SU-DHL-6 (cell line): ENCODE measurements around the gene MYBL2.
A peak's percentile ranks its signal among the peaks of the same experiment; 100 is the strongest.

Source experiments
- H2AFZ ChIP-seq: fragments of 200-600 bp; sonication (generic); 2 replicates; pipeline ENCODE4 v1.6.1; 2014; ENCODE audit warnings: low read depth, mild to moderate bottlenecking, moderate library complexity, mixed read lengths, antibody characterized with exemption, low read length; ENCODE audit not compliant: severe bottlenecking
- H3F3A ChIP-seq: fragments of 200-600 bp; shearing (Covaris generic); 2 replicates; pipeline ENCODE4 v1.6.0; 2016; ENCODE audit warnings: antibody characterized with exemption, mild to moderate bottlenecking; ENCODE audit not compliant: insufficient read depth
- H3K27ac ChIP-seq: fragments of 200-600 bp; sonication (generic); 2 replicates; pipeline ENCODE4 v1.5.1; 2016; ENCODE audit warnings: low read depth, mild to moderate bottlenecking, low read length, moderate library complexity, mixed read lengths
- H3K27me3 ChIP-seq: fragments of 200-600 bp; sonication (generic), shearing (Covaris generic); 2 replicates; pipeline ENCODE4 v1.6.0; 2014; ENCODE audit warnings: mild to moderate bottlenecking, low read length
- H3K36me3 ChIP-seq: fragments of 200-600 bp; sonication (generic); 2 replicates; pipeline ENCODE4 v1.6.1; 2014; ENCODE audit warnings: mild to moderate bottlenecking, low read length, mixed read lengths
- H3K4me2 ChIP-seq: fragments of 300-600, 200-600 bp; shearing (Covaris generic), sonication (generic); 2 replicates; pipeline ENCODE4 v1.6.0; 2014; ENCODE audit warnings: low read length, low read depth, mild to moderate bottlenecking; ENCODE audit not compliant: poor library complexity, severe bottlenecking
- H3K4me3 ChIP-seq: fragments of 200-600 bp; sonication (generic); 2 replicates; pipeline ENCODE4 v1.5.1; 2014; ENCODE audit warnings: antibody characterized with exemption, low read length, mild to moderate bottlenecking, mixed read lengths; ENCODE audit not compliant: insufficient read depth, poor library complexity, severe bottlenecking
- H3K79me2 ChIP-seq: fragments of 200-600 bp; sonication (generic); 2 replicates; pipeline ENCODE4 v1.6.1; 2014; ENCODE audit warnings: mild to moderate bottlenecking, low read length, moderate library complexity; ENCODE audit not compliant: insufficient read depth
- H3K9ac ChIP-seq: fragments of 200-600 bp; sonication (generic); 2 replicates; pipeline ENCODE4 v1.7.0; 2014; ENCODE audit warnings: mild to moderate bottlenecking, low read length
- H3K9me2 ChIP-seq: fragments of 200-600 bp; sonication (generic); replicated peaks from 2 replicates; pipeline ENCODE4 v1.6.1; 2014; ENCODE audit warnings: low read length; ENCODE audit not compliant: insufficient read depth
- H3K9me3 ChIP-seq: fragments of 200-600 bp; sonication (generic); 2 replicates; pipeline ENCODE4 v1.6.1; 2014; ENCODE audit warnings: low read length, mixed read lengths; ENCODE audit not compliant: insufficient read depth
- H4K20me1 ChIP-seq: fragments of 200-600 bp; sonication (generic); 2 replicates; pipeline ENCODE4 v1.6.1; 2014; ENCODE audit warnings: low read depth, mild to moderate bottlenecking, antibody characterized with exemption, low read length, moderate library complexity, mixed read lengths
- CTCF ChIP-seq: fragments of 200-600 bp; sonication (generic); IDR thresholded peaks from one replicate; pipeline ENCODE4 v1.5.1; 2017; ENCODE audit warnings: antibody characterized with exemption, mild to moderate bottlenecking, low read length, moderate library complexity; ENCODE audit not compliant: insufficient read depth, poor library complexity, severe bottlenecking
- EZH2phosphoT487 ChIP-seq: fragments of 200-600 bp; sonication (generic), shearing (Covaris generic); conservative IDR thresholded peaks from 2 replicates; pipeline ENCODE4 v1.6.1; 2018; ENCODE audit warnings: mild to moderate bottlenecking, antibody characterized with exemption, low read length, moderate library complexity, mixed read lengths

MYBL2 gene

GRCh38 chr20:43746344-43747137 is 79.6 kb downstream of the MYBL2 start:
- Histone ChIP-seq H4K20me1 (no peaks in the 10 kb centered on the region), H3K9me2 (no peaks in the 10 kb centered on the region), H3K9me3 (no peaks in the 10 kb centered on the region), H3K27ac (no peak overlapping the region), H3K36me3 (no peaks in the 10 kb centered on the region), H3F3A (no peaks in the 10 kb centered on the region), H3K9ac (no peak overlapping the region), H3K79me2 (no peaks in the 10 kb centered on the region), H3K27me3 (no peaks in the 10 kb centered on the region), H3K4me3 (no peak overlapping the region), H3K4me2 (no peak overlapping the region), H2AFZ (no peak overlapping the region)
- TF ChIP-seq EZH2phosphoT487 = no peak
- TF ChIP-seq CTCF = no peak

- H3K4me3 ChIP-seq = no peak overlapping the region
- no peaks in the 10 kb centered on the region for H3F3A ChIP-seq
- H3K79me2 ChIP-seq = no peaks in the 10 kb centered on the region
- H3K9ac ChIP-seq = no peak overlapping the region
- no peaks in the 10 kb centered on the region for H3K27me3 ChIP-seq
- H3K27ac ChIP-seq = no peak overlapping the region
- H3K4me2 ChIP-seq = no peak overlapping the region
- H3K9me2 ChIP-seq = no peaks in the 10 kb centered on the region
- H2AFZ ChIP-seq = no peak overlapping the region
- H3K36me3 ChIP-seq = no peaks in the 10 kb centered on the region
- no peaks in the 10 kb centered on the region for H4K20me1 ChIP-seq
- no peaks in the 10 kb centered on the region for H3K9me3 ChIP-seq
- TF ChIP-seq CTCF (no peak), EZH2phosphoT487 (no peak)
These were observed 81.4 kb downstream of the MYBL2 start for GRCh38 chr20:43748274-43748673.

DNA sequence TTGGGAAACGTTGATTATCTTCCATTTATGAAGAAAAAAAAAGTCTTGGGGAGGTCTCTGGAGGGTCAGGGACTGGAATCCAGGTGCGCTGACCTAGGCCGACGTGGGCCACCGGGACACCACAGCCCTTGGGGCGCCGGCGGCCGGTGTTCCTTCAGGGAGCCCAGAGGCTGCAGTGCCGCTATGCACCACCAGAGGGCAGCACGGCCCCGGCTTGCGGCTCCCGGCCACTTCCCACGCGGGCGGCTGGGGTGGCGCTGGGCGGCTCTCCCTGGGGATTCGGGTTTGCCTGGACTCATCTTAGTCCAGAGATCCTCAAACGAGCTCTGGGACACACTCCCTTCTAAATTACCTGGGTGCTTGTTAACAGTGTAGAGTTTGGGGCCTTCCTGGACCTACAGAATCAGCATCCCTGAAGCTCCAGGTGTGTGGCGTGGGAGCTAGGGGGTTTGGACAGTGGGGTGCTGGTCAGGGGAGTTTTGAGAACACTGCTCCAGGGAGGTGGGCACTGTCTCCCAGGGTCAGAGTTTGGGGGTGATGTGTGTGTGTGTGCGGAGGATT is 82.9 kb downstream of the MYBL2 start:
- no peaks in the 10 kb centered on the region for H4K20me1 ChIP-seq
- no peaks in the 10 kb centered on the region for H3K9me3 ChIP-seq
- no peak overlapping the region for H3K4me3 ChIP-seq
- TF ChIP-seq EZH2phosphoT487 (no peak), CTCF (peak; percentile 90)
- H3K9me2 ChIP-seq = no peaks in the 10 kb centered on the region
- H3K27ac ChIP-seq = no peak overlapping the region
- no peaks in the 10 kb centered on the region for H3K79me2 ChIP-seq
- H3K4me2 ChIP-seq = no peak overlapping the region
- no peak overlapping the region for H2AFZ ChIP-seq
- H3K27me3 ChIP-seq = no peaks in the 10 kb centered on the region
- H3F3A ChIP-seq = no peaks in the 10 kb centered on the region
- H3K9ac ChIP-seq = no peak overlapping the region
- no peaks in the 10 kb centered on the region for H3K36me3 ChIP-seq
